ENCODE results near the gene TTC23.

Gene TTC23

GRCh38 chr15:99132634-99133287 is 116.6 kb downstream of the TTC23 start:
- no peak for DNase-seq

GRCh38 chr15:99132122-99132521 is 117.3 kb downstream of the TTC23 start:
- no peak for DNase-seq

- DNase-seq, result no peak
These were observed 117.8 kb downstream of the TTC23 start for GRCh38 chr15:99131441-99132023.

- DNase-seq, result no peak
These were observed 118.5 kb downstream of the TTC23 start for GRCh38 chr15:99130765-99131440.

GRCh38 chr15:99130314-99130713 is 119.1 kb downstream of the TTC23 start:
- no peak for DNase-seq

GRCh38 chr15:99129644-99130043 is 119.7 kb downstream of the TTC23 start:
- no peak for DNase-seq

- no peak for DNase-seq
These were observed 121.0 kb downstream of the TTC23 start for GRCh38 chr15:99128411-99128810.

- no peak for DNase-seq
These were observed 121.6 kb downstream of the TTC23 start for GRCh38 chr15:99127773-99128172.

- DNase-seq, result no peak
These were observed 122.5 kb downstream of the TTC23 start for GRCh38 chr15:99126930-99127329.

- no peak for DNase-seq
These were observed 123.2 kb downstream of the TTC23 start for GRCh38 chr15:99126131-99126588.

- DNase-seq, result no peak
These were observed 124.1 kb downstream of the TTC23 start for GRCh38 chr15:99125061-99125891.

- DNase-seq, result no peak
These were observed 124.7 kb downstream of the TTC23 start for GRCh38 chr15:99124641-99125040.

- DNase-seq, result peak; percentile 54
These were observed 125.5 kb downstream of the TTC23 start for GRCh38 chr15:99123713-99124451.

- no peak for DNase-seq
These were observed 126.3 kb downstream of the TTC23 start for GRCh38 chr15:99122831-99123712.

GRCh38 chr15:99121691-99122410 is 127.5 kb downstream of the TTC23 start:
- no peak for DNase-seq

- DNase-seq, result no peak
These were observed 128.2 kb downstream of the TTC23 start for GRCh38 chr15:99121207-99121606.

- no peak for DNase-seq
These were observed 129.2 kb downstream of the TTC23 start for GRCh38 chr15:99120050-99120777.

GRCh38 chr15:99118801-99119546 is 130.4 kb downstream of the TTC23 start:
- no peak for DNase-seq

GRCh38 chr15:99118258-99118632 is 131.1 kb downstream of the TTC23 start:
- no peak for DNase-seq
